Panc1 (cell line): ENCODE measurements around the gene DNAJC18. TPM values are rescaled to one million over a fixed set of nuclear protein-coding genes. Genes with fewer than 3 reads are reported as not detected.

ENCODE experiments used
- ATAC-seq: fragments of 200-7000 bp; cut with Tn5 transposase; 2 replicates; pipeline ENCODE4 v1.9.1; 2020; ENCODE audit warnings: mild to moderate bottlenecking, moderate library complexity
- BruUV-seq: library from RNA; stranded (reverse); fragments of 400-500 nt; replicated peaks from 2 replicates; lab custom pipeline; 2021; lab: Mats Ljungman, UMichigan
- CTCF ChIA-PET: fragments of 300-600 bp; sonication (Branson Sonifier 250); formaldehyde crosslinking; loops from one replicate; lab custom pipeline; 2022; ENCODE audit warnings: antibody characterized with exemption; lab: Charles Lee
- POLR2A ChIA-PET: fragments of 300-600 bp; sonication (Branson Sonifier 250); formaldehyde crosslinking; loops from one replicate; lab custom pipeline; 2022; ENCODE audit warnings: antibody characterized with exemption; lab: Charles Lee
- DNase-seq: peaks from one replicate; pipeline ENCODE4 v3.0.0-alpha.2; 2010; ENCODE audit warnings: low read depth, low spot score
- H3K27ac ChIP-seq: 2 replicates; pipeline ENCODE4 v1.5.1; 2011; ENCODE audit warnings: mild to moderate bottlenecking, low read length, inconsistent platforms
- H3K27me3 ChIP-seq: fragments of 200-500 bp; sonication (Bioruptor generic); 2 replicates; pipeline ENCODE4 v1.6.0; 2014; ENCODE audit warnings: low read length, inconsistent platforms; ENCODE audit not compliant: control insufficient read depth, insufficient read depth
- H3K36me3 ChIP-seq: fragments of 200-500 bp; sonication (Bioruptor generic); 2 replicates; pipeline ENCODE4 v1.5.1; 2014; ENCODE audit warnings: inconsistent platforms, mild to moderate bottlenecking, low read length, moderate library complexity; ENCODE audit not compliant: control insufficient read depth, insufficient read depth
- H3K4me1 ChIP-seq: 2 replicates; pipeline ENCODE4 v1.5.1; 2011; ENCODE audit warnings: inconsistent platforms, mild to moderate bottlenecking, low read length, moderate library complexity; ENCODE audit not compliant: control insufficient read depth, insufficient read depth
- H3K4me3 ChIP-seq, 2 experiments: 2 replicates each; pipeline ENCODE4 v1.5.1; 2011 to 2012; ENCODE audit warnings: low read depth in 2 of 2, low read length in 2 of 2, mild to moderate bottlenecking in 2 of 2, inconsistent platforms in 1 of 2, moderate library complexity in 1 of 2
- H3K9me3 ChIP-seq: fragments of 200-500 bp; sonication (Bioruptor generic); 2 replicates; pipeline ENCODE4 v1.5.1; 2014; ENCODE audit warnings: low read depth, mild to moderate bottlenecking, inconsistent platforms, low read length, moderate library complexity; ENCODE audit not compliant: control insufficient read depth, insufficient read depth
- POLR2AphosphoS5 ChIP-seq: IDR thresholded peaks from 2 replicates; pipeline ENCODE4 v1.6.1; 2012; ENCODE audit warnings: mild to moderate bottlenecking, low read depth, low read length, moderate library complexity
- SIN3A ChIP-seq: IDR thresholded peaks from 2 replicates; pipeline ENCODE4 v1.6.1; 2012; ENCODE audit warnings: low read depth, mild to moderate bottlenecking, low read length, moderate library complexity, borderline replicate concordance; ENCODE audit not compliant: insufficient read depth
- TCF7L2 ChIP-seq: IDR thresholded peaks from 2 replicates; pipeline ENCODE4 v1.6.1; 2011; ENCODE audit warnings: mild to moderate bottlenecking, low read depth, low read length, inconsistent platforms
- in situ Hi-C: cut with HindIII; loops from 2 replicates; pipeline ENCODE4 v1.10.0; 2016; ENCODE audit warnings: low sequenced_read_pairs, low pct_unique_long_range_greater_than_20kb
- intact Hi-C: fragments of 100-400 bp; cut with micrococcal nuclease; formaldehyde crosslinking; loops from one replicate; pipeline ENCODE4 v1.10.0; 2022; ENCODE audit not compliant: unreplicated experiment
- total RNA-seq: library from RNA; stranded (reverse); gene quantifications from one replicate; pipeline ENCODE4 v1.2.1, GENCODE V29; 2021; ENCODE audit not compliant: unreplicated experiment
- TF ChIP-seq, protein P1 (sequence below), 2 experiments: IDR thresholded peaks; 2 replicates each; pipeline ENCODE4 v1.6.1; 2011 to 2012; ENCODE audit warnings: low read depth in 2 of 2, control low read depth in 1 of 2, low read length in 1 of 2, mild to moderate bottlenecking in 1 of 2, moderate library complexity in 1 of 2; ENCODE audit not compliant: insufficient read depth in 1 of 2
- TF ChIP-seq, protein P2 (sequence below): fragments of 450-650 bp; IDR thresholded peaks from 2 replicates; pipeline ENCODE4 v1.5.1; 2017; ENCODE audit warnings: mild to moderate bottlenecking

DNAJC18 gene
- total RNA-seq, 1 experiment from 2014 or later = 8.8 TPM

DNA sequence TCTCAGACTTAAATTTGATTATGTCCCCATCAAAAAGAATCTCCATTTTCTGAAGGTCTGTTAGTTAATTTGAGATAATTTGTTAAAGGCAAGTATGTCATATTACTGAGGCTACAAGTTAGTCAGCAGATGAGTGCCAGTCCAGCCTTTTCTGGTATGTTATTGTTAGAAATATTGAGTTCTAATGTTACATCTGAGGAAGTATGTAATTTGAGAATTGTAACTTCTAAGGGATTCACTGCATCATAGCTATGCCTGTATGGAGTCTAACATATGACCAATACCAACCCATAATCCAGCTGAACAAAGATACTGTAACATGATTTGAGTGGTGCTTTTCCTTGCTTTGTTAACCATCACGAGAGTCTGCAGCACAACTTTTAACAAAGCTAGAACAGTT lies 70.1 kb downstream of the DNAJC18 start:
- H3K36me3 ChIP-seq = peaks cover 25% of the 10 kb centered on the region
- TF ChIP-seq, protein P1, sequence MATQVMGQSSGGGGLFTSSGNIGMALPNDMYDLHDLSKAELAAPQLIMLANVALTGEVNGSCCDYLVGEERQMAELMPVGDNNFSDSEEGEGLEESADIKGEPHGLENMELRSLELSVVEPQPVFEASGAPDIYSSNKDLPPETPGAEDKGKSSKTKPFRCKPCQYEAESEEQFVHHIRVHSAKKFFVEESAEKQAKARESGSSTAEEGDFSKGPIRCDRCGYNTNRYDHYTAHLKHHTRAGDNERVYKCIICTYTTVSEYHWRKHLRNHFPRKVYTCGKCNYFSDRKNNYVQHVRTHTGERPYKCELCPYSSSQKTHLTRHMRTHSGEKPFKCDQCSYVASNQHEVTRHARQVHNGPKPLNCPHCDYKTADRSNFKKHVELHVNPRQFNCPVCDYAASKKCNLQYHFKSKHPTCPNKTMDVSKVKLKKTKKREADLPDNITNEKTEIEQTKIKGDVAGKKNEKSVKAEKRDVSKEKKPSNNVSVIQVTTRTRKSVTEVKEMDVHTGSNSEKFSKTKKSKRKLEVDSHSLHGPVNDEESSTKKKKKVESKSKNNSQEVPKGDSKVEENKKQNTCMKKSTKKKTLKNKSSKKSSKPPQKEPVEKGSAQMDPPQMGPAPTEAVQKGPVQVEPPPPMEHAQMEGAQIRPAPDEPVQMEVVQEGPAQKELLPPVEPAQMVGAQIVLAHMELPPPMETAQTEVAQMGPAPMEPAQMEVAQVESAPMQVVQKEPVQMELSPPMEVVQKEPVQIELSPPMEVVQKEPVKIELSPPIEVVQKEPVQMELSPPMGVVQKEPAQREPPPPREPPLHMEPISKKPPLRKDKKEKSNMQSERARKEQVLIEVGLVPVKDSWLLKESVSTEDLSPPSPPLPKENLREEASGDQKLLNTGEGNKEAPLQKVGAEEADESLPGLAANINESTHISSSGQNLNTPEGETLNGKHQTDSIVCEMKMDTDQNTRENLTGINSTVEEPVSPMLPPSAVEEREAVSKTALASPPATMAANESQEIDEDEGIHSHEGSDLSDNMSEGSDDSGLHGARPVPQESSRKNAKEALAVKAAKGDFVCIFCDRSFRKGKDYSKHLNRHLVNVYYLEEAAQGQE (IDR thresholded peaks at IDR 0.05; ENCODE audit: insufficient read depth in 1 of 2, low read depth in 2 of 2, low read length in 1 of 2) = no peak
- TF ChIP-seq POLR2AphosphoS5 (no peak), SIN3A (no peak), TCF7L2 (no peak)
- TF ChIP-seq, protein P2, sequence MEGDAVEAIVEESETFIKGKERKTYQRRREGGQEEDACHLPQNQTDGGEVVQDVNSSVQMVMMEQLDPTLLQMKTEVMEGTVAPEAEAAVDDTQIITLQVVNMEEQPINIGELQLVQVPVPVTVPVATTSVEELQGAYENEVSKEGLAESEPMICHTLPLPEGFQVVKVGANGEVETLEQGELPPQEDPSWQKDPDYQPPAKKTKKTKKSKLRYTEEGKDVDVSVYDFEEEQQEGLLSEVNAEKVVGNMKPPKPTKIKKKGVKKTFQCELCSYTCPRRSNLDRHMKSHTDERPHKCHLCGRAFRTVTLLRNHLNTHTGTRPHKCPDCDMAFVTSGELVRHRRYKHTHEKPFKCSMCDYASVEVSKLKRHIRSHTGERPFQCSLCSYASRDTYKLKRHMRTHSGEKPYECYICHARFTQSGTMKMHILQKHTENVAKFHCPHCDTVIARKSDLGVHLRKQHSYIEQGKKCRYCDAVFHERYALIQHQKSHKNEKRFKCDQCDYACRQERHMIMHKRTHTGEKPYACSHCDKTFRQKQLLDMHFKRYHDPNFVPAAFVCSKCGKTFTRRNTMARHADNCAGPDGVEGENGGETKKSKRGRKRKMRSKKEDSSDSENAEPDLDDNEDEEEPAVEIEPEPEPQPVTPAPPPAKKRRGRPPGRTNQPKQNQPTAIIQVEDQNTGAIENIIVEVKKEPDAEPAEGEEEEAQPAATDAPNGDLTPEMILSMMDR = no peak
- H3K4me3 ChIP-seq = no peak overlapping the region
- H3K27ac ChIP-seq = no peak overlapping the region
- no peaks in the 10 kb centered on the region for H3K27me3 ChIP-seq
- BruUV-seq = TSS peak; percentile 65
- DNase-seq (no peak), ATAC-seq (no peak)
- no peaks in the 10 kb centered on the region for H3K9me3 ChIP-seq
- H3K4me1 ChIP-seq = peaks cover 9% of the 10 kb centered on the region
- ChIA-PET CTCF (no interaction called here), POLR2A (no interaction called here)
- in situ Hi-C loops (no loop called here), intact Hi-C loops (no loop called here)

DNA sequence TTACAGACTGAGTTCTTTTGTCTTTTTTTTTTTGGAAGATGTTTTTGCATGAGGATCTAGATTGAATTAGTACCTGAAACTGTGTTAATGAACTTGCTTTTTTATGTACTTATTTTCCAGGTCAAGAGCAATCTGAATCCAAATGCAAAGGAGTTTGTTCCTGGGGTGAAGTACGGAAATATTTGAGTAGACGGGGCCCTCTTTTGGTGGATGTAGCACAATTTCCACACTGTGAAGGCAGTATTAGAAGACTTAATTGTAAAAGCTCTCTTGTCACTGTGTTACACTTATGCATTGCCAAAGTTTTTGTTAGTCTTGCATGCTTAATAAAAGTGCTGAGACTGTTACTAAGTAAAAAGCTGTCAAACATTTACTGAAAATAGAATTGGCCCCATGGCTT lies 70.7 kb downstream of the DNAJC18 start:
- no TSS peak for BruUV-seq
- TF ChIP-seq, protein P2 = no peak
- TF ChIP-seq POLR2AphosphoS5 (no peak), TCF7L2 (no peak), SIN3A (no peak)
- TF ChIP-seq, protein P1 (IDR thresholded peaks at IDR 0.05; ENCODE audit: insufficient read depth in 1 of 2, low read depth in 2 of 2, low read length in 1 of 2) = no peak
- ChIA-PET POLR2A (interaction anchor here (0.6 kb wide), 1 partner anchor 805 kb away, joined by 4 read pairs; no protein-coding TSS in a partner anchor), CTCF (no interaction called here)
- H3K4me3 ChIP-seq = no peak overlapping the region
- DNase-seq (no peak), ATAC-seq (no peak)
- H3K27ac ChIP-seq = no peak overlapping the region
- in situ Hi-C loops (no loop called here), intact Hi-C loops (no loop called here)
- peaks cover 4% of the 10 kb centered on the region for H3K4me1 ChIP-seq
- no peaks in the 10 kb centered on the region for H3K9me3 ChIP-seq
- peaks cover 27% of the 10 kb centered on the region for H3K36me3 ChIP-seq
- no peaks in the 10 kb centered on the region for H3K27me3 ChIP-seq
